RWPE2 (cell line): Measurements from ENCODE around the gene ASB8.

Source experiments
- ATAC-seq: fragments of 200-7000 bp; cut with Tn5 transposase; 3 replicates; pipeline ENCODE4 v1.9.1; 2021; ENCODE audit warnings: low read depth
- DNase-seq: peaks from one replicate; pipeline ENCODE4 v3.0.0-alpha.2; 2020; ENCODE audit warnings: low spot score
- H3K27ac ChIP-seq: fragments of 450-650 bp; 2 replicates; pipeline ENCODE4 v1.5.1; 2017; ENCODE audit warnings: mild to moderate bottlenecking; ENCODE audit not compliant: poor library complexity, severe bottlenecking
- H3K27me3 ChIP-seq: fragments of 250-450 bp; sonication (Bioruptor Pico); 2 replicates; pipeline ENCODE4 v1.5.1; 2021; ENCODE audit warnings: mild to moderate bottlenecking, moderate library complexity; ENCODE audit not compliant: insufficient read depth, poor library complexity, severe bottlenecking
- H3K36me3 ChIP-seq: fragments of 250-450 bp; sonication (Bioruptor Pico); 2 replicates; pipeline ENCODE4 v1.5.1; 2020; ENCODE audit warnings: low read depth, mild to moderate bottlenecking, moderate library complexity
- H3K4me1 ChIP-seq: fragments of 250-450 bp; sonication (Bioruptor Pico); 2 replicates; pipeline ENCODE4 v1.5.1; 2021; ENCODE audit warnings: mild to moderate bottlenecking, moderate library complexity; ENCODE audit not compliant: insufficient read depth, poor library complexity, severe bottlenecking
- H3K4me3 ChIP-seq: fragments of 250-450 bp; sonication (Bioruptor Pico); 2 replicates; pipeline ENCODE4 v1.5.1; 2021; ENCODE audit warnings: mild to moderate bottlenecking, moderate library complexity; ENCODE audit not compliant: severe bottlenecking
- H3K9me3 ChIP-seq: fragments of 250-450 bp; sonication (Bioruptor Pico); 2 replicates; pipeline ENCODE4 v1.5.1; 2021; ENCODE audit warnings: mild to moderate bottlenecking, moderate library complexity; ENCODE audit not compliant: severe bottlenecking
- TF ChIP-seq, protein P1 (sequence below): fragments of 450-650 bp; IDR thresholded peaks from one replicate; pipeline ENCODE4 v1.5.1; 2017; ENCODE audit warnings: mild to moderate bottlenecking, moderate library complexity; ENCODE audit not compliant: poor library complexity, severe bottlenecking

The ASB8 gene

DNA sequence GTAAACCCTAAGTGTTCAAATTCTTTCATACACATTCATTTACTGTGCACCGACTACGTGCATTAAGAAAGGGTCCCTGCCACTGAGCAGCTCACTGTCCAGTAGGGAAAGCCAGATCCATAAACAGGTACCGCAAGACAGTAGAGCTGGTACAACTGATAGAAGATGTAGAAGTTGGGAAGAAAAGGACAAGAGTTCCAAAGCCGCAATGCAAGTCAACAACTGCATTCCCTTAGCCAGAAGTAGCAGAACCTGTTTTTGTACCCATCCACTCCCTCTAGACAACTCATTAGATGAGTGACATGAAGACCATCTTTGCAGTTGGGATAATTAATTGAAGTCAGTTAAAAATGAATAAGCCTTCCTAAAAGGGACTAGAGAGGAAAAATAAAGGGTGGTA lies 52.8 kb downstream of the ASB8 start:
- H3K36me3 ChIP-seq = peaks cover 22% of the 10 kb centered on the region
- peak overlapping the region; percentile 85 for H3K27ac ChIP-seq
- peaks cover 7% of the 10 kb centered on the region for H3K4me1 ChIP-seq
- H3K9me3 ChIP-seq = no peaks in the 10 kb centered on the region
- 0 out of 3 replicates have a peak, but pooled peaks have one; percentile 9 for ATAC-seq
- TF ChIP-seq, protein P1, sequence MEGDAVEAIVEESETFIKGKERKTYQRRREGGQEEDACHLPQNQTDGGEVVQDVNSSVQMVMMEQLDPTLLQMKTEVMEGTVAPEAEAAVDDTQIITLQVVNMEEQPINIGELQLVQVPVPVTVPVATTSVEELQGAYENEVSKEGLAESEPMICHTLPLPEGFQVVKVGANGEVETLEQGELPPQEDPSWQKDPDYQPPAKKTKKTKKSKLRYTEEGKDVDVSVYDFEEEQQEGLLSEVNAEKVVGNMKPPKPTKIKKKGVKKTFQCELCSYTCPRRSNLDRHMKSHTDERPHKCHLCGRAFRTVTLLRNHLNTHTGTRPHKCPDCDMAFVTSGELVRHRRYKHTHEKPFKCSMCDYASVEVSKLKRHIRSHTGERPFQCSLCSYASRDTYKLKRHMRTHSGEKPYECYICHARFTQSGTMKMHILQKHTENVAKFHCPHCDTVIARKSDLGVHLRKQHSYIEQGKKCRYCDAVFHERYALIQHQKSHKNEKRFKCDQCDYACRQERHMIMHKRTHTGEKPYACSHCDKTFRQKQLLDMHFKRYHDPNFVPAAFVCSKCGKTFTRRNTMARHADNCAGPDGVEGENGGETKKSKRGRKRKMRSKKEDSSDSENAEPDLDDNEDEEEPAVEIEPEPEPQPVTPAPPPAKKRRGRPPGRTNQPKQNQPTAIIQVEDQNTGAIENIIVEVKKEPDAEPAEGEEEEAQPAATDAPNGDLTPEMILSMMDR = no peak
- no peaks in the 10 kb centered on the region for H3K27me3 ChIP-seq
- H3K4me3 ChIP-seq = peak overlapping the region; percentile 79
- DNase-seq = no peak
